ELR (cell line): ENCODE data around the gene TBL1X.

Experiments
- DNase-seq: peaks from one replicate; pipeline ENCODE4 v3.0.0-alpha.2; 2015; ENCODE audit warnings: low read depth

The TBL1X gene

GRCh38 chrX:9668537-9668936 lies 203.7 kb downstream of the TBL1X start:
- peak; percentile 53 for DNase-seq

- DNase-seq, result peak; percentile 29
Observed at GRCh38 chrX:9670136-9670814, 205.4 kb downstream of the TBL1X start.

DNA sequence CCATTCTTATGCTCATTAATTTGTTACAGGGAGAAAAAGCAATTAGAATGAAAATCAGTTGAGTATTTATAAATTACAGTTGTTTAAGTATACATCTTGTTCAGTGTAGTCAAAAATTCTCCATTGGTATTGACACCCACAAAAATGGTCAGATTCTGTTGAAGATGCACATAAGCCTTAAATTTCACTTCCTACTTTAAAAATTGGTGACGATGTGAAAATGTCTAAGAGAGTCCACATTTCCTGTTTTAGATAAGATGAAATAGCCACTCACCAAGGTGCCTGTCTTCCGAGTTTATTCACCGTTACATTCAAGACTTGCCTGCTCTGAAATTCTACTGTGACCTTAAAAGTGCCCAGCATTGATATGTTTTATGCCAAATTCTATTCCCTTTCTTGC lies 207.1 kb downstream of the TBL1X start:
- DNase-seq, result no peak

DNA sequence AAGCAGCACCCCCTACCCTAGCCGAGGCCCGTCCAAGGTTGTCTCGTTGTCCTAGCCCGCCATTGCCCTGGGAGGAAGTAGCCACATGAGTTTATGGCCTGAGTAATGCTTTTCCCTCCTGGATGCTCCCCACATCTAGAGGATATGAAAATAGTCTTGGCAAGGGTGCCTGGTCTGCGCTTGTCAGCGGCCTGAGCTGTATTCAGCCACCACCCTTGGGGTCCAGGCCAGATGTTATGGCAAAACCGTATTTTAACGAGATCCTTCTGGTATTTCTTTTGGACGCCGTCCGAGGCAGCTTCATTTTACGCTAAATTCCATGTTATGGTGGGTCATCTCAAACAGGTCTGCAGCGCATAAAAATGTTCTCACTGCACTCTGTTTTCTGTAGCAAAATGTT lies 211.4 kb downstream of the TBL1X start:
- no peak for DNase-seq

GRCh38 chrX:9676738-9677097 lies 211.9 kb downstream of the TBL1X start:
- DNase-seq, result no peak

- DNase-seq, result peak; percentile 35
Observed at GRCh38 chrX:9677098-9677739, 212.4 kb downstream of the TBL1X start.

GRCh38 chrX:9678215-9678965 lies 213.5 kb downstream of the TBL1X start:
- no peak for DNase-seq

DNA sequence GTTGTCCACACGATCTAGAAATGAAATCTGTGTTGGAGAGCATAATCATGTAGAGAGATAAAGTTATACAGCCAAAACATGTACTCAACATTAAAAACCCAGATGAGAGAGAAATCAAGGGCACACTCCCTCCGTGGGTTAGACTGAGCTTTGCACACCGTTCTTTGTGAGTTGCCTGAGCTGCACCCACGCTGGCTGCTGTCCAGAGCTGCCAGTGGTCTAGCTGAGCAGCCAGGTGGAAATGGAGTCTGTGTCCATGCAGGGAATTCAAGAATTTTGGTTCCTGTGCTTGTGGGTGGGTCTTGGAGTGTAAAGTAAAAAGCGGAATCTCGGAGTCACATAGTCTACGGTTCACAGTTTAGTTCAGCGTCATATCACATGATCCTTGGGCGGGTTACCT lies 216.2 kb downstream of the TBL1X start:
- no peak for DNase-seq

GRCh38 chrX:9681422-9681821 lies 216.6 kb downstream of the TBL1X start:
- peak; percentile 60 for DNase-seq

DNA sequence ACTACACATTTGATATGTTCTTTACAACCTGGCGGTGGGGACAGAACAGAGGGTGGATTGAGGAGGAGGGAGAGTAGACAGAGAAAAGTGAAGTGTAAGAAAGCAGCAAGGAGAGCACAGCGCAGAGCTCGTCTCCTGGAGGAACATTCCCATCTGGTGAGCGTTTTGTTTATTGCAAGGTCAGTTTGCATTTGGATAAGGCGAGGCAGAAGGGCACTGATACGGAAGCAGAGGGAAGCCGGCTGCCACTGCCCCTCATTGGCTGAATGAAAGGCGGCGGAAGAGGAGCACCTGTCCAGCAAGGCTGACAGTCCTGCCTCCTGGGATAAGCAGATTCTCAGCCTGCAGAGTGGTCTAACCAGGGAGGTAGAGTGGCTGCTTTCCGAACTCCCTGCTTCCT lies 217.6 kb downstream of the TBL1X start:
- DNase-seq, result peak; percentile 27

DNA sequence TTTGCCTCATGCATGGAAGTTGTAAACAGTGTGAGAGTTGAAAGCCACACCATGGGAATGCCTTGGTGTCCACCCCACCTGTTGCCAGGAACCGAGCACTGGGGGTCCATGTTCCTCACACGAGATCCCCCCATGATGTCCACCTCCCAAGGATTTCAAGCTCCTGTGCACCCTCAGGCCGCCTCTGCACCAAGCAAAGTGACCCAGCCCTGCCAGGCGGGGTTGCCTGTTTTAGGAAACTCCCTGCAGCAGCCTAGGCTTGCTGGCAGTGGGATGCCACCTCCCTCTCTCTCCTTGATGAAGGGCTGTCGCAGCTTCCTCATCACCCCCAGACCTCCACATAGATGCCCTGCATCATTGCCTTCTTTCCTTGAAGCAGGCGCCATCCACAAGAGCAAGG lies 218.0 kb downstream of the TBL1X start:
- no peak for DNase-seq

GRCh38 chrX:9683350-9683749 lies 218.5 kb downstream of the TBL1X start:
- DNase-seq, result no peak

- DNase-seq, result no peak
Observed at GRCh38 chrX:9687899-9688298, 223.0 kb downstream of the TBL1X start.

- no peak for DNase-seq
Observed at GRCh38 chrX:9688833-9689232, 224.0 kb downstream of the TBL1X start.

- DNase-seq, result no peak
Observed at GRCh38 chrX:9690046-9690445, 225.2 kb downstream of the TBL1X start.

DNA sequence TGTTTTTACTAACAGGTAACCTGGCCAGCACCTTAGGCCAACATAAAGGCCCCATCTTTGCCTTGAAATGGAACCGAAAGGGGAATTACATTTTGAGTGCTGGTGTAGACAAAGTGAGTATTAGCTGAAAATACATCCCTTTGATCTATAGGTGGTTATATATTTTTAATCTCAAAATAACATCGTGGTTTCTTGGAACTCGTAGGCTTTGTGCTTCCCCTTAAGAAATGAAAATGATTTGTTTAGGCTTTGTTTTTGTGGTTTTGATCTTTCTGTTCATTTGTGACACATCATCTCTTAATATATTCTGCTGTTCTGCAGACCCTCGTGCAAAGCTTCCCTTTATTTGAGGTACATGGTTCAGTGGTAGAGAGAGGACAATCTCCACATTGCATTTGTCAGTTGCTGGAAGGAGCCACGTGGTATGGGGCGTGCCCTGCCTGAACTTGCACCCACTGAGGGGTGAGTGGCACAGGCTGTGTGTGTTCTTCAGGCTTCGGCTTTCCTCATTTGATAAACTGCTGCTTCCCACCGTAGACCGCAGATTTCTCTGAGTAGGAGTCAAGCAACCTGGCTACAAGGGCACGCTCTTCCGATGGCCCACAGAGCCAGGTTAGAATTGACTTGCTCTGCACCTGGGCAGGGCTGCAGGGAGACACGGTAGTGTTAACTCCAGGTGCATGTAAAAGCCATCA lies 228.6 kb downstream of the TBL1X start:
- no peak for DNase-seq

- DNase-seq, result no peak
Observed at GRCh38 chrX:9698576-9698975, 233.7 kb downstream of the TBL1X start.

DNA sequence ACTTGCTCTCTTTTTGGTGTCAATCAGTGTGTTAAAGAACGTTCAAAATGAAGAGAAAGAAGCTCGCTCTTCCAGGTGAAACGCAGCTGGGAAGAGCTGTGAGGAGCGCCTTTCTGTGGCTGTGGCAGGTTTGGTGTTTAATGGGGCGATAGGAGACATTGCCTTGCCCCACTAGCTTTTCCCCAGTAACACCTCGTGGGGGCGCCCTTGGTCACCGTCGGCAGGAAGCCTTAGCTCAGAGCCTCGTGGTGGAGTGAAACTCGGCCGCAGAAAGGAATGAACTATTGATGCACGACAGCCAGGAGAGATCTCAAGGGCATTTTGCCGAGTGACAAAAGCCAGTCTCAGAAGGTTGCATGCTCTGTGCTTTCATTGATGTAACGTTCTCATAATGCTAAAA lies 235.7 kb downstream of the TBL1X start:
- no peak for DNase-seq

DNA sequence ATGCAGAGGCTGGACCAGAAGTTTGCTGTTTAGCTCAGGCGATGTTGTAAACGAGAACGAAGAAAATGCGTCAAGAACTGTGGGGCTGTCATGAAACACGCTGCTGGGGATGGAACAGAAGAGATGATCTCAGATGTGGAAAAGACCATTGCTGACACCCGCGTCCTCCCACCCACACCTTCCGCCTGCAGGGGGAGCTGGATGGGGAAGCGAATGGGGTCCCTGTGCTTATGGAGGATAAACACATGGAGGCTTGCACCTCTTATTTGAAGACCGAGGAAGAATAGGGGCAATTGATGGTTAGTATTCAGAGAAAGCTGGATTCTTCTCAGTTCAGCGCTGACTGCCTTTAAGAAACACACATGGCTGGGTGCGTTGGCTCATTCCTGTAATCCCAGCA lies 236.9 kb downstream of the TBL1X start:
- DNase-seq, result no peak

- DNase-seq, result no peak
Observed at GRCh38 chrX:9703406-9703805, 238.5 kb downstream of the TBL1X start.

DNA sequence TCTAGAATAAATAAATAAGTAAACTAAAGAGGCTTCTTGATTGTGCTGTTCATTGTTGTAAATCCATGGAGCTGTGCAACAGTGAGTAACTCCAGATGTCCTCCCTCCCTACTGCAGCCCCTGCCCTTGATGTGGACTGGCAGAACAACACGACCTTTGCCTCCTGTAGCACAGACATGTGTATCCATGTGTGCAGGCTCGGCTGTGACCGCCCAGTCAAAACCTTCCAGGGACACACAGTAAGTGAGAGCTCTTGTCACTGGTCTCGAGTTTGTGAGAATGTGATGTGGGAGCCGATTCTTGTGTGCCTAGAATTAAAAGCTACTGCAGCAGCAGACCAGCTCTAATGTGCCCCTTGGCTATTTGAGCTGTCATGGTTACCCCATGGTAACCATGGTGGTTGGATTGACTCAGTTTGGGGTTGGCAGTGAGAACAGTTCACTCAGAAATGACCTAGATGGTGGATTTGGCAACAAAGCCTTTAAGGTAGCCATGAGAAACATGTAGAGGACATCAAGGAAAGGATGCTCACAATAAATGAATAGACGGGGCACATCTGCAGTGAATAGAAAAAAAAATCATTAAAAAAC lies 240.1 kb downstream of the TBL1X start:
- DNase-seq, result no peak

GRCh38 chrX:9706421-9706820 lies 241.6 kb downstream of the TBL1X start:
- no peak for DNase-seq
